Activated CD8-positive, alpha-beta memory T cell treated with anti-CD3 and anti-CD28 coated beads for 1 hour (primary cell): ENCODE data around the gene IL17RA.

ENCODE experiments used
- DNase-seq, 2 donors: peaks; one replicate each; pipeline ENCODE4 v3.0.0-alpha.2; 2020; ENCODE audit warnings: low read depth in 1 of 2; ENCODE audit errors: extremely low read depth in 1 of 2

IL17RA gene

DNA sequence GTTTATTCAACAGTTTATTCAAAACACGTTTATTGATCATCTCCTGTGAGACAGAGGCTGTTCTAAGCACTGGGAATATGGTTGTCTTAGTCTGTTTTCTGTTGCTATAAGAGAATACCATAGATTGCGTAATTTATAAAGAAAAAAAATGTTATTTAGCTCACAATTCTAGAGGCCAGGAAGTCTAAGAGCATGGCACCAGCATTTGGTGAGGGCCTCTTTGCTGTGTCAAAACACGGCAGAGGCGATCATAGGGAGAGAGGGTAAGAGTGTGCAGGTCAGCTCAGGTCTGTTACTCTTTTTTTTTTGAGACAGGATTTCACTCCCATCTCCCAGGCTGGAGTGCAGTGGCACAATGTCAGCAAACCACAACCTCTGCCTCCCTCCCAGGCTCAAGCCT, 5.2 kb upstream of the IL17RA start:
- DNase-seq = no peak

DNA sequence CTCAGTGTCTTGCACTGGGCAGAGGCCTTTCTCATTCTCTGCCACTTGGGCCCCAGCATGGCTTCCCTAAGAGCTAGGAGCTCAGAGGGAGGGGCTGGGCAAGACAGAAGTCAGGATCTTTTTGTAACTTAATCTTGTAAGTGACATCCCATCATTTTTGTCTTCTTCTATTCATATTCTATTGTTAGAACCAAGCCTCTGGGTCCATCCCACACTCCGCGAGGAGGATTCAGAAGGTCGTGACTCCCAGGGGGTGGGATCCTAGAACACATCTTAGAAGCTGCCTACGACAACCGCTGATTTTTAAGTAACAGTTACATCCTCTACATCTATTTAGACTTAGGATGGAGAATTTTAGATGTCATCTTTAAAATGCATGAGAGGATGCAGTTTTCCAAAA, 1.5 kb upstream of the IL17RA start:
- DNase-seq = no peak

DNA sequence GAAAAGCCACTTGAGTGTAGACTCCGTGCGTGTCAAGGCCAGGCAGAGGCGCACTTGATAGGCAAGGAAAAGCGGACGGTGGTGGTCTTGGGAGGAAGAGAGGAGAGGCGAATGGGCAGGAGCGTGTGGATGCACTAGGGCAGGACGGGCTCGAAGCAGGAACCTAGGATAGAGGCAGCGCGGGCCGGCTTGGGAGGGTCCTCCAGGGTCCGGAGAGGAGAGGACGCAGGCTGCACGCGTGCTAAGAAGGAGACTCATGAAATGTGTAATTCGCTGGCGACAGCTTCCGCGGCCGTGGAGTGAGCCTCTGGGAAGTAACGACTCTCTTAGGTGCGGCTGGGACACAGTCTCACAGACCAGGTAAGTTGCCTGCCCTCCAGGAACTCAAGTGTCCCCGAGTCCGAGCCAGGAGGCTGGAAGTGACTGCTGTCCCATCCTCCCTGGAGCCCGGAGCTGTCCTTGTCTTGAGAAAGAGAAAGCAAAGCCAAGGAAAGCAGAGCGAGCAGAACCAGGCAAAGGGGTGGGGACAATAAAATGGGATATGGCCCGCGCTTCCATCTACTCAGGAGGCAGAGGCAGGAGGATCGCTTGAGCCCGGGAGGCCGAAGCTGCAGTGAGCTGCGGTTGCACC, 874 bp upstream of the IL17RA start:
- no peak for DNase-seq

DNA sequence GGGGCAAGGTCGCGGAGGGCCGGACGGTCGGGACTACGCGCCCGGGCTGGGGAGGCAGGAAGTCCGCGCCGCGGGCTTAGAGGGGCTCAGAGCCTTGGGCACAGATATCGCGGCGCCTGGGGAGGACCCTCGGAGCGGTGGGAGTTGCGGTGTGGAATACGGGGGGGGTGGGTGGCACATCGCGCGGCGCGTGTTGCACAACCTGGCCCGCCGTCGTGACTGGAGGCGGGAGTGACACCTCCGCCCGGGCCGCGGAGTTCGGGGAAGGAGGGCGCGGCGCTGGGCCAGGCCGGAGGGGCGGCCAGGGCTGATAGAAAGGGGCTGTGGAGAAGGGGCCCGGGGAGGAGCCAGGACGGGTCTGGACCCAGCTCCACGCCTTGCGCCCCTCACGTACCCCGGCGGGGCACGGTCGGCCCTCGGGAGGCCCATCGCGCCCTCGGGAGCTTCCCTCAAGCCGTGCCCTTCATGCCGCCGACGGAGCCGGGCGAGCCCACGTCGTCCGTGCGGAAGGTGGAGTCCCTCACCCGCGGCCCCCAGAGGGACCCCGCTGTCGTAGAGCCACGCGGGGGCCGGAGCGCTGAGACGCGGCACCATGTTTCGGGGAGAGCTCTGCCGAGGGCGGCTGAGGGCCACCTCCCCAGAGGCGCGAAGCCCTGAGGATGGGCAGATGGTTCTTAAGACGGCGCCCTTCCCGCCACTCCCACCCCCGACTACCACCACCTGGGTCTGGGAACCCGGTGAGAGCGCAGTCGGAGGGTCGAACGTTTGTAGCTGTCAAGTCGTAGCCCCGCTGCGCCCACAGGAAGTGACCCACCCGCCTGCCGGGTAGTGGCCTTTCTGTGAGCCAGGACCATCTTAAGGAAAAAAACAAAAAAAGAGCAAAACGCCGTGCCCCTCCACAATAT, 729 bp downstream of the IL17RA start:
- DNase-seq = no peak

DNA sequence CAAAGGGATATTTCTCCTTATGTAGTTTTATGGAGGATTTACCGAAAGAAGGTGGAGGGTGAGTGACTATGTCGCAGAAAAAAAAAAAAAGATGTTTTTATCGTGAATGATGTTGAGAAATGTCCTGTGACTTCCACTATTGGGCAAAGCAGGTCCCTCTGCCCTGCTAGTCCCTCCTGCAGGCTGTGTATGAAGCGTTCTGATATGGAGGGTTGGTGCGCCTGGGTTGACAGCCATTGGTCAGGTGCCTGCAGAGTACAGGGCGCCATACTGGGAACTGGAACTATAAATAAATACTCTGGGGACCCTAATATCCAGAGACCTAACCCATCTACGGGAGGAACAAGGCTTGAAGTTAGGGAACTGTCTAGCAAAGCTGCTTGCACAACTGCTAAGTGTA, 1.5 kb downstream of the IL17RA start:
- DNase-seq = no peak

DNA sequence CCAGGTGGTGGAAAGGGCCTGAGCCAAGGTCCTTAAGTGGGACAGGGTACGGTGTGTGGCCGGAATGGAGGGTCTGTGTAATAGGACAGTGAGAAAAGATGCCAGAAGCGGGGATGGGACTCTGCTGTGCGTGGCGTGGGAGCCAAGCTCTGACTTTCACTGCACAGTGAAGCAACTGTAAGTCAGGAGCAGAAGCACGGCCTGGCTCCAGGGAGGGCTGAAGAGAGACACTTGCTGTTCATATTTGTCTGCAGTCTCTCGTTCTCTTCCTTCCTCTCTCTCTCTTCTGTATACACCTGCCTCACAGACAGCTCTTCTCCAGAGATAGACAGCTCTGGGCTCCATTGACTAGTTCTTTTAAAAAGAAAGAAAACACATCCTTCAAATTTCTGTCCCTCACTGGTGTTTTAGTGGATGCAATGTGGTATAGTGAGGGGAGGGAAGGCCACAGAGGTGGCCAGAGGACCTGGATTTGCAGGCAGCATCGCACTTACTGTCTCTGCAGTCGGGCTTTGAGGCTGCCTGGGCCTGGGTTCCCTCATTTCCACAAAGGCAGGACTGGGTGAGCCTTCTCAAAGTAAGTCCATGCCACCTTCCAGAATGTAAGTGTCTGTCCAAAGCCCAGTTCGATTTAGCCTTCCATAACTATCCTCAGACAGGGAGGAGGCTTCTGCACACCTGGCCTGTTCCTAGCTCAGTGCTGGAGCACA, 2.1 kb downstream of the IL17RA start:
- DNase-seq = no peak

DNA sequence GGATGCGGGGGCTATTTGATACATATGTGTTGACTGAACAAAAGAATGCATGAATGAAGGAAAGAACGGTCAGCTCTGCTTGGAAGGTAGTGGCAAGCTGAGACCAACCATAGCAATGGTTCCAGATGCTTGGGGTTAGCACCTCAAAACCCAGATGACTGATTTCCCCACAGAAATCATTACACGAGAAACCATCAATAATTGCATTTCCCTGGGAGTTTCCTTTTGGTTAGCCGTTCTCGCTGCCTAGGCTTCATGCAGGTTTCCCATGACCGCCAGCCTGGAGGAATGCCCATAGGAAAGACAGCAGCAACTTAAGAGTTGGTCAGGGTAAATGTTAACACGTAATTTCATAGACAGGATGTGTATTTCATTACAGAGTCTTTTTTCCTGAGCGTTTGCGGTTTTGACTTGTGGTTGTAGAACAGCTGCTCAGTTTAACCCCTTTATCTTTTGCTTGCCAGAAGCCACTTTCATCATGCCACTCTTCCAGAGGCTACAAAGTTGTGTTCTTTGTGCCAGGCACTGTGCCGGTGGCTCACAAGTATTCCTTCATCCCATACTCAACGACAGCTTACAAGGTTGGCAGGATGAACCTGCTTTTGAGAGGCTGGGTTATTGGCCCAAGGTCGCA, 2.8 kb downstream of the IL17RA start:
- DNase-seq = no peak

DNA sequence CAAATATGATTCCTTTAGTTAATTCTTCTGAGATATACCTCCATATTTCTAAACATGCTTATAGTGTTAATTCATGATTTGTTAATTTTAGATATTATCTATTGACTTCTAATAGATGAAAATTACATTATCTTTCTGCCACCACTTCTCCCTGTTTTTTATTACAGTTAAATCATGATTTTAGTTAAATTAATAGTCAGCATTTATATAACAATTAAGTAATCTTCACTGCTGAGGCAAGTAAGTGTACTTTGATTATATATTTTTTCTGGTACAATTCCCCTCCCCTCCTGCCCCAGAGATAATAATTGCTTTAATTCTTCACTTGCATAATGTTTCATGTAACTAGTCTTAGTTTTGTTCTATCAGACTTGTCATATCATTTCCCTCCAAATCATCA, 5.8 kb downstream of the IL17RA start:
- no peak for DNase-seq

DNA sequence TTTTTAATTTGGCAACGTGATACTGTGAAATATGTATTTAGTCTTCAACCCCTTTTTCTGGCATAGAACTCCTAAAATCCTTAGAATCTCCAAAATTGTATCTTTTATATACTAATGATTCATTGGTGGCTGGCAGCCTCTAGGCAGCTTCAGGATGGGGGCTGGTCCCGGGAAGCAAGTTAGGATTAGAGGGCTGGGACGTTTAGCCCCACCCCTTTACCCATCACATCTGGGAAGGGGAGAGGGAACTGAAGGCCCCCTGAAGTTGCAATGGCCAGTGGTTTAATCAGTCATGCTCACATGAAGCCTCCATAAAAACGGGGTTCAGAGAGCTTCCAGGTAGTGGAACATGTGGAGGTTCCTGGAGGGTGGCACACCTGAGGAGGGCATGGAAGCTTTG, 7.1 kb downstream of the IL17RA start:
- no peak for DNase-seq

DNA sequence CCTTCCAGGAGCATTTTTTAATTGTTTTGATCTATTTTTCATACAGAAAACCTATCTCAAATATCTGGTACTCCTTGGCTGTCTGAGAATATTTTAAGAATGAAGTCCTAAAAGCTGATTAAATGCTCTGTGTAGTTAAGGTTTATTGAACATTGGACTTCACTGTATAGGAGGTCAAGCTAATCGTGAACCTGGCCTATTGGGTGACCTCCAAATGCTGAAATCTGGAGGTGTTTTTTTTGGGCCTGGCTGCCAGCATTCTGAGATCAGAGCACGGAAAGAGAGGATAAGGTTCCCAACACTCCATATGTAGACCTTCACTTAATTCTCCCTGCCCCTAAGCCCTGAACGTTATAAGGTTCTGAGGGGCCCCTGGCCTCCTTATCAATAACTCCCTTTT, 8.3 kb downstream of the IL17RA start:
- DNase-seq = no peak

DNA sequence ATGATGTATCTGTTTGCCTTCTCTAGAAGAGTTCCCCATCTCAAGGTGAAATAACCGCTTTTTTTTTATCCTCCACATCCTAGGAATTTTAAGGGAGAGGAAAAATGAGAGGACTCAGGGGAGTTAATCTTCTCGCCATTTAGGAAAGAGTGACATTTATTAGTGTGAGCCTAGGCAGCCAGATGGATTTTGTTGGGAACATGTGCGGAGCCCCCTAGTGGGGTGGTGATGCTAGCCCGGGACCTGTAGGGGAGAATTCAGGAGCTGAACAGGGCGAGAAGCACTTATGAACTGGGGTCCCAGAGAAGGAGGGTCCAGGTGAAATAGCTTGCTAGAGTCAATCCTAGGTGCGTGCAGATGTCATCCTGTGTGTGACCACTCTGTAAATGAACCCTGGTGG, 10.7 kb downstream of the IL17RA start:
- no peak for DNase-seq

DNA sequence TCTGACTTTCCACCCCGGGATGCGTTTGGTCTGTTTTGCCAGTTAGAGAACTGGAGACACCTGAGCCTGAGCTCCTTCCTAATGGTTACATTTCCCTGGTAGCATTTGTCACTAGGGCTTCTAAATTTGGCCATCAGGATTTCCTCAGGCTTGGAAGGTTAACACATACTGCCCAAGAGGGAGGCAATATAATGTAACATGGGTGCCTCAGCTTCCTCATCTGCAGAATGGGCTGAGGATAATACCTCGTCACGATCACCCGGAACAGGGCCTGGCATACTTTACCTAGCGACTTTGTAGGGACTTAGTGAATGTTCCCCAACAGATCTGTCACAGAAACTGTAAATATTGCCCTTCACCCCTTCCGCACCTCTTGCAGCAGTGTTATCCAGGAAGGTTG, 11.3 kb downstream of the IL17RA start:
- no peak for DNase-seq

DNA sequence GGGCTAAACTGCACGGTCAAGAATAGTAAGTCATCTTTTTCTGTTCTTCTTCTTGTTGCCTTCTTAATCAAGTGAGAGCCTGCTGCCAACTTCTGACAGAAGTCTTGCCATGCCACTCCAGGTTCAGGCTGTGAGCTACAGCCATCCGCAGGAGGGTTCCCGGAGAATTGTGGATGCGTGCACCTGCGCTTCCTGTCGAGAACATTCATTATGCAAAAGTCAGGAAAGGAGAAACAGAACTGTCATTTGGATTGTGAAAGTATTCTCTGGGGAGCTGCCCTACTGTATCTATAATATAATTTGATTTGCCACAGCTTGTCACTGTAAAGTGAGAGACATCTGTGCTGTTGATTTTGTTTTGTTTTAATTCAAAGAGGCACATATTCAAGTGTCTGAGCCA, 12.3 kb downstream of the IL17RA start:
- no peak for DNase-seq

DNA sequence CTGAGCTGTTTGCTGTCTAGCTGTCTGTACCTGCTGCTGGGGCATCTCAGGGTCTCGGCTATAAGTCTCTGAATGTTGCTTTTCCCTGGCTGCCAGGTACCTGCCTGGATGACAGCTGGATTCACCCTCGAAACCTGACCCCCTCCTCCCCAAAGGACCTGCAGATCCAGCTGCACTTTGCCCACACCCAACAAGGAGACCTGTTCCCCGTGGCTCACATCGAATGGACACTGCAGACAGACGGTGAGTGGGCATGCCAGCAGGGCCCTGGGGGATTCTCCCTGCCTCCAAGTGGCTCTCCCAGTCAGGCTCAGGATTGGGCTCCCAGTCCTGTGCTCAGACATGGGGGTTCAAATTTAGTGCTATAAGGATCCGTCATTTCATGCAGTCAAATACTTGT, 12.9 kb downstream of the IL17RA start:
- no peak for DNase-seq

DNA sequence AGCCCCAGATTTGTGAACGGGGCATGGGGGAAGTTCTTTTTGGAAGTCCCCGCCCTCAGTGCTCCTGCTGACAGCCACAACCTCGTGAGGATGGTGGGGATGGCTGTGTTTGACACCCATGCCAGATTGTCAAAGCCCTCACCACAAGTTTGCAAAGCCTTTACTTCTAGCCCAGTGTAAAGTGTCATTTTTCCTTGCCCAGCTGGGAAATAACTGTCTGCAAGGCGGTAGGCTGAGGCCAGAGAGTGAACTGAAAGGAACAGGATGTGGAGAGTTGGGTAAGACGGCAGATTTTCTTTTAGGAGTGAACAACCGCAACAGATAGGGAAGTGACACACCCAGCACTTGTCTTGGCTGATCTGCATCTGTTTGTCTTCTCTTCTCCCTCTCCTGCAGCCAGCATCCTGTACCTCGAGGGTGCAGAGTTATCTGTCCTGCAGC, 13.6 kb downstream of the IL17RA start:
- DNase-seq = no peak

DNA sequence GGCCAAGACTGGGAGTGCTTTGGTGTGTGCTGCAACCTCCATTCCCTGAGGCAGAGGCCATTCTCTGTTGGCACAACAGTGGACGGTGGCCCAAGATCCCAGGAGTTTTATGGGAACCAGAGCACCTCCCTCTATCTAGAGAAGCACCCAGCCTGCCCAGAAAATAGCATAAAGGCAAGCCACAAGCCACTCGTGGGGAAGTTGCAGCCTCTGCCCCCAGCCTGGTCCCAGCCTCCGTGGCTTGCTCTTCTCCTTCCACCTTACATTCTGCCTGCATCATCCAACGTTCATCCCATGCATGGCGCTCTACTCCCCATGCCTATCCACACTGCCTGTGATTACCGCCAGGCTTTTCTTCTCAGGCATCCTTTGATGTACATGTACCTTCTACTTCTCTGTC, 15.8 kb downstream of the IL17RA start:
- no peak for DNase-seq

DNA sequence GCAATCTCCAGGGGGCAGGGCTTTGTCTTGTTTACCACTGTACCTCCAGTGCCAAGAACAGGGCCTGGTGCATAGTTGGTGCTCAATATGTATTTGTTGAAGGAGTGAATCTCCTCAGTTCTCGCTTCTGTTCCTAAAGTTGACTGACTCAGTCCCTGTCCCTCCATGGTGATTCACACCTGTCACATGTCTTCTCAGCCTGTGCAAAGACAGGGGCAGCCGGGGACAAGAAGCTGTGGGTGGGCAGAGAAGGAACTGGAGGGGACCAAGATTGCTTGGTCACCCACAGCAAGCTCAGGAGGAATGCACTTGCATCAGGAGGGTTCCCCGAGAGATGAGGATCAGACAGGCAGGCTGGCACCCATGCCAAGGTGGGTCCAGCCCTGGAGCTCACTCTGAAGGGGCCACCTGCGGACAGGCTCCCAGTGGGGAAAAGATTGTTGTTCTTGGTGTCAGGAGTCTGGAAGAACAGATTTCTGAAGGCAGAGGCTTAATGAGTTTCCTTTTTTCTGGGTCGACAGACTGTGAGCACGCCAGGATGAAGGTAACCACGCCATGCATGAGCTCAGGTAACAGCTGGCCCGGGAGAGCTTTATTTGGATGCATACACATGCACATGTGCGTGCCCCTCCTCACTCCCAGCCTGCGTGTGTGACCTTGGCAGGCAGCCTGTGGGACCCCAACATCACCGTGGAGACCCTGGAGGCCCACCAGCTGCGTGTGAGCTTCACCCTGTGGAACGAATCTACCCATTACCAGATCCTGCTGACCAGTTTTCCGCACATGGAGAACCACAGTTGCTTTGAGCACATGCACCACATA, 16.9 kb downstream of the IL17RA start:
- DNase-seq = no peak

DNA sequence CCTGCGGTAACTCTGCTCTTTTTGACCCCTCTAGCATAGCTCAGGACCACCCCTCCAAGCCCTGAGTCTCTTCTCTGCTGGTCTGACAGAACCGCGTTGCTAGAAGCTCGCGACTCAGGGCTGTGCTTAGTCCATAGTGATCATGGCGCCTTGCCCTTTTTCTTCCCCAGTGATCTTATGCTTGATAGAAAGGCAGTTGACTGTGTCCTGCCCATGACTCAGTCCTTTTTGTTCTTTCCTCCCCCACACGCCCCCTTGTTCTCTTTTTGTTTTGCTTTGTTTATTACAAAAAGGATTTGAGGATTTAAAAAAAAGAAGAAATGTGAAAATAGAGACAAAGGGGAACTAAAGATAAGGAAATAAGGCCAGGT, 17.5 kb downstream of the IL17RA start:
- DNase-seq = no peak

DNA sequence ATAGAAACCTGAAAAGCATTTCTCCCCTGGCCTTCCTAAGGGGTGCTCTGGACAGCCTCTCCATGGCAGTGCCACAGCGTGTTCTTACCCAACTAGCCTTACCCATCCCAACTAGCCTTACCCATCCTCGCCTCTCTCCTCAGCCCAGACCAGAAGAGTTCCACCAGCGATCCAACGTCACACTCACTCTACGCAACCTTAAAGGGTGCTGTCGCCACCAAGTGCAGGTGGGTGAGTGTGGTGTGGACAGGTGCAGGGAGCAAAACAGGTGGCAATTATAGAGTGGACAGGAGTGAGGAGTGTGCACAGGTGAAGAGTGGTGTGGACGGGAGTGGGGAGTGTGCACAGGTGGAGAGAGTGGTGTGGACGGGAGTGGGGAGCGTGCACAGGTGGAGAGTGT, 18.6 kb downstream of the IL17RA start:
- DNase-seq = no peak

DNA sequence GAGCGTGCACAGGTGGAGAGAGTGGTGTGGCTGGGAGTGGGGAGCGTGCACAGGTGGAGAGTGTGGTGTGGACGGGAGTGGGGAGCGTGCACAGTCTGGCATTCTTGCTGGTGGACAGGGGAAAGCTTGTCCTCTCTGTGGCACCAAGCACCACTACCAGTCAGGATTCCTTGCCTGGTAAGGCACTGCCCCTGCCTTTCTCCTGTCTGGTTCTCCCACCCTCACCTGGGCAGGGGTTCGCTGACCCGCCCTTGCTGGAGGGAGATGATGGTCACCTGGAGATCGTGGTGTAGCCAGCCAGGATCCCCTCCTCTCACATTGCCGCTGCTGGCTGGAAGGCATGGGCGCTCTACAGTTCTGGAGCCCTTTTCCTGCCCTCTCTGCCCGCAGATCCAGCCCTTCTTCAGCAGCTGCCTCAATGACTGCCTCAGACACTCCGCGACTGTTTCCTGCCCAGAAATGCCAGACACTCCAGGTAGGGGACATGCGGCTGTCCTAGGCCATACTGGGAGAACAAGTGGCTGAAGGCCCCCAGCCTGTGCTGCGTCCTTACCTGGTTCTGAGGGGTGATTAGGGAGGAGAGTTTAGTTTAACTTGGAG, 19.6 kb downstream of the IL17RA start:
- DNase-seq = no peak
